ENCODE measurements around the gene BMAL1.

DNA sequence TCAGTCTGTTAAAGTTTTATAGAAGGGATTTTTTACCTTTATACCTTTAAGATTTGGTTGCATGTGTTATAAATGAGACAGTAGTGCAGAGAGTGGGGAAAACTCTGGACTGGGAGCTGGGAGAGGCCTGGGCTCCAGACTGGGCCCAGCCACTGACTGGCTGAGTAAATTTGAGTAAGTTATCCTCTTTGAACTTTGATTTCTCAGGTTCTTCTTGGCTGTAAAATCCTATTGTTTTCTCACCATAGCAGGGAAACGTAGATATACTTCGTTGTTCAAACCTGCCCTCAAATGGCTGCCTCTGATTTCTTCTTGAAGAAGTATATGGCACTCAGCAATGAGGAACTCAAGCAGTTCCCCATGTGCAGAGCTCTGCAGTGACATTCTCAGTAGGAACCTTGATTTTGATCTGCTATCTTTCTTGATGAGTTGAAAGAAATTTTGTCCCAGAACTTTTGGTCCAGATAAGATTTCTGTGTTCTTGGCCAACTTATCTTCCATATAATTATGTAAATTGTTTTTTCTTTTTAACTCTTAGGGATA lies 8.8 kb downstream of the BMAL1 start:
- TF ChIP-seq POLR2A (IDR thresholded peaks at IDR 0.05; ENCODE audit: low read depth, low read length) = no peak
- no peak for TF ChIP-seq POLR2AphosphoS5 (IDR thresholded peaks at IDR 0.05; ENCODE audit: low read depth, low read length)

All from GM12891 (cell line).